Keratinocyte (primary cell): ENCODE data around the gene MAPRE2.

Experiments
- CTCF ChIP-seq, 3 experiments: IDR thresholded peaks in 1 of 3; conservative IDR thresholded peaks in 1 of 3; optimal IDR thresholded peaks in 1 of 3; 2 replicates in 2 of 3; 3 replicates in 1 of 3; pipeline versions ENCODE3 to v1.5.1; 2011; ENCODE audit warnings: low read length in 3 of 3, mild to moderate bottlenecking in 3 of 3, moderate library complexity in 2 of 3, control low read depth in 1 of 3, inconsistent platforms in 1 of 3; ENCODE audit not compliant: insufficient read depth in 2 of 3; ENCODE audit errors: extremely low read depth in 1 of 3
- EZH2 ChIP-seq: IDR thresholded peaks from one replicate; pipeline ENCODE4 v1.6.1; 2012; ENCODE audit warnings: inconsistent platforms, mild to moderate bottlenecking, low read length, moderate library complexity

- TF ChIP-seq CTCF (optimal IDR thresholded peaks at IDR 0.05 in 1 of 3, IDR thresholded peaks at IDR 0.05 in 1 of 3, conservative IDR thresholded peaks at IDR 0.05 in 1 of 3; ENCODE audit: extremely low read depth in 1 of 3, insufficient read depth in 2 of 3, low read length in 3 of 3) (peak in 1 of 3 experiments; percentile 24), EZH2 (no peak)
Measured at GRCh38 chr18:35026407-35027061, 14.7 kb upstream of the MAPRE2 start.
